OCI-LY1 (cell line): ENCODE measurements around the gene ASB8.

Source experiments
- EZH2 ChIP-seq: fragments of 200-600 bp; sonication (generic), shearing (Covaris generic); IDR thresholded peaks from 2 replicates; pipeline ENCODE4 v1.8.0; 2017; ENCODE audit warnings: borderline replicate concordance, mixed run types, mild to moderate bottlenecking, antibody characterized with exemption, low read length, moderate library complexity, mixed read lengths
- TF ChIP-seq, protein P1 (sequence below): fragments of 200-600 bp; sonication (generic), shearing (Covaris generic); IDR thresholded peaks from 2 replicates; pipeline ENCODE4 v1.5.1; 2017; ENCODE audit warnings: mild to moderate bottlenecking, antibody characterized with exemption, low read length, moderate library complexity, mixed read lengths

DNA sequence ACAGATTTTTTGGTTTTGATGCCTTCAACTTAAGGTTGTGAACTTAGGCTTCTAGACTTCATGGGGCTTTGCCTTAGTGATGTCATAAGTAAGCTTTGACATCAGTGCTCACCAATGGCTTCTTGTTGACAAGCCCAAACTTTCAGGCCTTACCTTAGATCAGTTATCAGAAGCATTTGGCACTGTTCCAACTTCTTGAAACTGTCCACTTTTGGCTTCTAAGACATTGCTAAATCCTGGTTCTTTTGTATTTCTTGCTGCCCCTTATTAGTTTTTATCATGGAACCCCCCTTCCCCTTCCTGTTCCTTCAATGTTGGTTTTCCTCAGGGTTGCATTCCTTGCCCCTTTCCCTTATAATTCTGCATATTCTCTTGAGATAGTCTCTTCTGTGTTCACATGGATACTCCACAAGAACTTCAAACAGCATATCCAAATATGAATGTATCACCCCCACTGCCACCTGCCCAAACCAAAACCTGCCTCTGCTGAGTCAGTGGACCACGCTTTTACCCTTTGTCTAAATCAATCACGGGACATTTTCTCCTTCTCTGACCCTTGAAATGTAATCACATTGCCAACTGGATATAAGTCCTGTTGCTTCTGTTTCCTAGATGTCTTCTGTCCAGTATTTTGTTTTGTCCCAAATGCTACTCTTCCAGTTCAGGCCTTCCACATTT lies 30.2 kb downstream of the ASB8 start:
- TF ChIP-seq, protein P1, sequence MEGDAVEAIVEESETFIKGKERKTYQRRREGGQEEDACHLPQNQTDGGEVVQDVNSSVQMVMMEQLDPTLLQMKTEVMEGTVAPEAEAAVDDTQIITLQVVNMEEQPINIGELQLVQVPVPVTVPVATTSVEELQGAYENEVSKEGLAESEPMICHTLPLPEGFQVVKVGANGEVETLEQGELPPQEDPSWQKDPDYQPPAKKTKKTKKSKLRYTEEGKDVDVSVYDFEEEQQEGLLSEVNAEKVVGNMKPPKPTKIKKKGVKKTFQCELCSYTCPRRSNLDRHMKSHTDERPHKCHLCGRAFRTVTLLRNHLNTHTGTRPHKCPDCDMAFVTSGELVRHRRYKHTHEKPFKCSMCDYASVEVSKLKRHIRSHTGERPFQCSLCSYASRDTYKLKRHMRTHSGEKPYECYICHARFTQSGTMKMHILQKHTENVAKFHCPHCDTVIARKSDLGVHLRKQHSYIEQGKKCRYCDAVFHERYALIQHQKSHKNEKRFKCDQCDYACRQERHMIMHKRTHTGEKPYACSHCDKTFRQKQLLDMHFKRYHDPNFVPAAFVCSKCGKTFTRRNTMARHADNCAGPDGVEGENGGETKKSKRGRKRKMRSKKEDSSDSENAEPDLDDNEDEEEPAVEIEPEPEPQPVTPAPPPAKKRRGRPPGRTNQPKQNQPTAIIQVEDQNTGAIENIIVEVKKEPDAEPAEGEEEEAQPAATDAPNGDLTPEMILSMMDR = no peak
- no peak for TF ChIP-seq EZH2
